Breast epithelium (tissue), 3 donors: ENCODE measurements around the gene NOMO2.
"Not testable (repeated sequence)": the region's sequence is repeated elsewhere in the genome, so short reads cannot be mapped to it uniquely, and the experiment has no call there.

Source experiments
- POLR2AphosphoS5 ChIP-seq, 3 donors: sonication (generic); formaldehyde crosslinking; IDR thresholded peaks; one replicate each; pipeline ENCODE4 v1.6.1; 2017; ENCODE audit warnings: antibody characterized with exemption in 3 of 3
- TF ChIP-seq, protein P1 (sequence below), 3 donors: fragments of 450-650 bp; IDR thresholded peaks; one replicate each; pipeline ENCODE4 v1.5.1; 2016 to 2017; ENCODE audit warnings: antibody characterized with exemption in 3 of 3, mild to moderate bottlenecking in 3 of 3, moderate library complexity in 3 of 3

DNA sequence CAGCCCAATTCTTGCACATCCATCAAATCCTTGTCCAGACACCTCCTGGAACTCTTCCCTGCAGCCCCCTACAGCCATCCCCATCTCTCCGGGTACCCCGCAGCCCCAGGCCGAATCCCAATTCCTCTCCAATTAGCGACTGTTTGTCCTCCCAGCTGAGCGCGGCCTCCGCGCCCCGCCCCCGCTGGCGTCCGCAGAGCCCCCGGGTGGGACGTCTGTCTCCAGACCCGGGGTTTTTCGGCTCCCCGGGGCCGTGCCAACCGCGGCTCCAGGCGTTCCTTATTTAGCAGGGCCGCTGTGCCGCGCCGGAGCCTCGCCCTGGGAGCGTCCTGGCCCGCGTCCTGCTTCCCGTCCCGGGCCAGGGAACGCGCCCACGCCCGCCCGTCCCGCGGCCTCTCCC, 160.7 kb downstream of the NOMO2 start:
- TF ChIP-seq, protein P1, sequence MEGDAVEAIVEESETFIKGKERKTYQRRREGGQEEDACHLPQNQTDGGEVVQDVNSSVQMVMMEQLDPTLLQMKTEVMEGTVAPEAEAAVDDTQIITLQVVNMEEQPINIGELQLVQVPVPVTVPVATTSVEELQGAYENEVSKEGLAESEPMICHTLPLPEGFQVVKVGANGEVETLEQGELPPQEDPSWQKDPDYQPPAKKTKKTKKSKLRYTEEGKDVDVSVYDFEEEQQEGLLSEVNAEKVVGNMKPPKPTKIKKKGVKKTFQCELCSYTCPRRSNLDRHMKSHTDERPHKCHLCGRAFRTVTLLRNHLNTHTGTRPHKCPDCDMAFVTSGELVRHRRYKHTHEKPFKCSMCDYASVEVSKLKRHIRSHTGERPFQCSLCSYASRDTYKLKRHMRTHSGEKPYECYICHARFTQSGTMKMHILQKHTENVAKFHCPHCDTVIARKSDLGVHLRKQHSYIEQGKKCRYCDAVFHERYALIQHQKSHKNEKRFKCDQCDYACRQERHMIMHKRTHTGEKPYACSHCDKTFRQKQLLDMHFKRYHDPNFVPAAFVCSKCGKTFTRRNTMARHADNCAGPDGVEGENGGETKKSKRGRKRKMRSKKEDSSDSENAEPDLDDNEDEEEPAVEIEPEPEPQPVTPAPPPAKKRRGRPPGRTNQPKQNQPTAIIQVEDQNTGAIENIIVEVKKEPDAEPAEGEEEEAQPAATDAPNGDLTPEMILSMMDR (IDR thresholded peaks at IDR 0.05), result not testable (repeated sequence)
- TF ChIP-seq POLR2AphosphoS5 (IDR thresholded peaks at IDR 0.05), result not testable (repeated sequence)
